ENCODE results near the gene RAF1.

DNA sequence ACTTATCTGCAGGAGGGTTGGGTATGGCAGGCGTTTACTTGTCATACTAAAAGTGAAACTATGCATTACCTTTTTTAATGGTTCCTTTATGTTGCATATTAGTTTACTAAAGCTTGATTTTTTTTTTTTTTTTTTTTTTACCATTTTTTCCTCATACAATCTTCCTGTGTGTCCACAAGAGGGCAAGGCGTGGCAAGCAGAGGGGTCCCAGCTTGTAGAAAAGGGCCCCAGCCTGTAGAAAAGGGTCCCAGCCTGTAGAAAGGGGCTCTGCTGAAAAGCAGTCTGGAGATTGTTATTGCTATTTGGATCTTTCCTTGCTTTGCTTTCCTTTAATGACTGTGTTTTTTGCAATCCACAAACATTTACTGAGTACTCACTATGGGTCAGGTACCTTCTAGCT, 85.2 kb downstream of the RAF1 start:
- no peak for TF ChIP-seq EZH2 (IDR thresholded peaks at IDR 0.05; ENCODE audit: borderline replicate concordance, insufficient read depth, low read depth, low read length, poor library complexity, severe bottlenecking)
- TF ChIP-seq, protein P1, sequence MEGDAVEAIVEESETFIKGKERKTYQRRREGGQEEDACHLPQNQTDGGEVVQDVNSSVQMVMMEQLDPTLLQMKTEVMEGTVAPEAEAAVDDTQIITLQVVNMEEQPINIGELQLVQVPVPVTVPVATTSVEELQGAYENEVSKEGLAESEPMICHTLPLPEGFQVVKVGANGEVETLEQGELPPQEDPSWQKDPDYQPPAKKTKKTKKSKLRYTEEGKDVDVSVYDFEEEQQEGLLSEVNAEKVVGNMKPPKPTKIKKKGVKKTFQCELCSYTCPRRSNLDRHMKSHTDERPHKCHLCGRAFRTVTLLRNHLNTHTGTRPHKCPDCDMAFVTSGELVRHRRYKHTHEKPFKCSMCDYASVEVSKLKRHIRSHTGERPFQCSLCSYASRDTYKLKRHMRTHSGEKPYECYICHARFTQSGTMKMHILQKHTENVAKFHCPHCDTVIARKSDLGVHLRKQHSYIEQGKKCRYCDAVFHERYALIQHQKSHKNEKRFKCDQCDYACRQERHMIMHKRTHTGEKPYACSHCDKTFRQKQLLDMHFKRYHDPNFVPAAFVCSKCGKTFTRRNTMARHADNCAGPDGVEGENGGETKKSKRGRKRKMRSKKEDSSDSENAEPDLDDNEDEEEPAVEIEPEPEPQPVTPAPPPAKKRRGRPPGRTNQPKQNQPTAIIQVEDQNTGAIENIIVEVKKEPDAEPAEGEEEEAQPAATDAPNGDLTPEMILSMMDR (IDR thresholded peaks at IDR 0.05), result no peak

Measured in B cell (primary cell).